Heart left ventricle (tissue), 16 donors: ENCODE data around the gene NOX3. TPM values are rescaled to one million over a fixed set of nuclear protein-coding genes. Genes with fewer than 3 reads are reported as not detected.

Source experiments
- ATAC-seq, 4 donors: fragments of 200-7000 bp; cut with Tn5 transposase; one replicate each; pipeline ENCODE4 v1.9.1; 2020 to 2022; ENCODE audit warnings: moderate library complexity in 4 of 4, mild to moderate bottlenecking in 3 of 4, moderate number of reproducible peaks in 1 of 4
- DNase-seq, 5 donors: peaks; one replicate each; pipeline ENCODE4 v3.0.0-alpha.2; 2020
- H3K27ac ChIP-seq, 12 donors: fragments of 200-600 bp; sonication (generic) in 4 of 12; one replicate each; pipeline versions ENCODE4 v1.5.0 to v1.8.0; 2016 to 2022; ENCODE audit warnings: mild to moderate bottlenecking in 2 of 12
- H3K27me3 ChIP-seq, 9 donors: fragments of 200-600 bp; sonication (generic) in 2 of 9; one replicate each; pipeline versions ENCODE4 v1.5.1 to v1.8.0; 2016 to 2022; ENCODE audit warnings: mild to moderate bottlenecking in 3 of 9
- H3K36me3 ChIP-seq, 9 donors: fragments of 200-600 bp; sonication (generic) in 2 of 9; one replicate each; pipeline versions ENCODE4 v1.5.0 to v1.8.0; 2018 to 2022; ENCODE audit warnings: mild to moderate bottlenecking in 2 of 9
- H3K4me1 ChIP-seq, 12 donors: fragments of 200-600 bp; sonication (generic) in 4 of 12; one replicate each; pipeline versions ENCODE4 v1.5.0 to v1.8.0; 2016 to 2022; ENCODE audit warnings: mild to moderate bottlenecking in 3 of 12
- H3K4me3 ChIP-seq, 12 donors: fragments of 200-600 bp; sonication (generic) in 4 of 12; one replicate each; pipeline versions ENCODE4 v1.5.0 to v1.8.0; 2017 to 2022; ENCODE audit warnings: mild to moderate bottlenecking in 9 of 12, moderate library complexity in 4 of 12
- H3K9me3 ChIP-seq, 12 donors: fragments of 200-600 bp; sonication (generic) in 4 of 12; one replicate each; pipeline versions ENCODE4 v1.5.0 to v1.8.0; 2016 to 2022; ENCODE audit warnings: mild to moderate bottlenecking in 1 of 12
- CTCF ChIP-seq, 12 donors: fragments of 200-600 bp; sonication (generic) in 4 of 12; IDR thresholded peaks; one replicate each; pipeline versions ENCODE4 v1.5.0 to v1.8.0; 2018 to 2022; ENCODE audit warnings: antibody characterized with exemption in 12 of 12, mild to moderate bottlenecking in 5 of 12
- POLR2A ChIP-seq, 2 donors: fragments of 450-650 bp; IDR thresholded peaks; one replicate each; pipeline ENCODE4 v1.6.1; 2017; ENCODE audit warnings: antibody characterized with exemption in 2 of 2, mild to moderate bottlenecking in 2 of 2, moderate library complexity in 2 of 2
- WGBS, 4 donors: extraction: QIAGEN DNeasy Blood & Tissue Kit in 2 of 4; methylation state at CpG; one replicate each; pipeline versions ENCODE4 v1.1.5 to v1.1.7; 2013 to 2018; 5-methylcytosine and 5-hydroxymethylcytosine counted together
- intact Hi-C, 10 donors: fragments of 100-400 bp; cut with DNase I; formaldehyde crosslinking; loops; one replicate each; pipeline versions ENCODE4 v1.11.1 to v1.14.2; 2022
- polyA plus RNA-seq, 2 donors: library from polyadenylated mRNA; stranded (reverse); fragments of 200-250 nt; gene quantifications; one replicate each; pipeline ENCODE4 v1.2.3, GENCODE V29; 2013
- total RNA-seq, 9 donors: library from RNA; depleted of rRNA in 2 of 9; stranded (reverse); fragments of >200 nt in 2 of 9; fragmentation: NEBNext Ultra II Directional in 3 of 9; extraction: Animal tissue kit (Norgen Biotek cat#: 25700) in 3 of 9; gene quantifications; one replicate each; pipeline versions ENCODE4 v1.1.0 to v1.2.4, GENCODE V29; 2016 to 2023
- donor health status: ischemic (EF 13 %, LVEDD 7.1; RV severe dilation, severe dysfunction).
- donor health status: healthy with polysubstance abuse.
- donor health status: DM: no; HTN: yes; CAD: no.
- donor health status: DM: no; HTN: no; CAD: no.
- donor health status: ischemic (EF 25% LVEDD 6.9; RV normal size, moderate dysfunction).
- donor health status: ischemic (EF 25% LVEDD 5.7; RV mildly dilated, moderate dysfunction).
- donor health status: healthy.
- donor health status: DM: yes; HTN: yes; CAD: no.
- donor health status: ischemic (EF 35%, LVEDD 5.7; RV mildly dilated, moderate dysfunction).
- donor health status: nonischemic (EF 11% LVEDD 7.7; RV severe dilation, severe dysfunction).
- donor health status: DM: yes; HTN: yes; CAD: no.
- donor health status: PGD.
- donor health status: ischemic (EF 29% LVEDD 5.4; RV normal size, mild dysfunction).
- donor health status: nonischemic (EF 23%, LVEDD 6.1; RV moderate dilation, normal function).

Gene NOX3
- total and polyA plus RNA-seq, 11 donors, result not detected

- DNase-seq, result no peak
- Histone ChIP-seq H3K36me3 (no peaks in the 10 kb centered on the region), H3K27me3 (no peaks in the 10 kb centered on the region), H3K4me1 (no peaks in the 10 kb centered on the region), H3K9me3 (no peaks in the 10 kb centered on the region), H3K27ac (no peak overlapping the region), H3K4me3 (no peak overlapping the region)
- ATAC-seq, result no peak
- WGBS, 4 donors, result 59 to 75% (median 74%) methylated on average over 3 of the region's 3 CpGs
- TF ChIP-seq CTCF (IDR thresholded peaks at IDR 0.05) (no peak), POLR2A (IDR thresholded peaks at IDR 0.05) (no peak)
- intact Hi-C loops, result no loop called here
Measured at GRCh38 chr6:155398221-155398620, 57.4 kb downstream of the NOX3 start.

- TF ChIP-seq CTCF (IDR thresholded peaks at IDR 0.05) (no peak), POLR2A (IDR thresholded peaks at IDR 0.05) (no peak)
- no peak for ATAC-seq
- no peak for DNase-seq
- Histone ChIP-seq H3K36me3 (no peaks in the 10 kb centered on the region), H3K4me1 (no peaks in the 10 kb centered on the region), H3K4me3 (no peak overlapping the region), H3K9me3 (no peaks in the 10 kb centered on the region), H3K27me3 (no peaks in the 10 kb centered on the region), H3K27ac (no peak overlapping the region)
- 59 to 70% (median 64%) methylated on average over 3 of the region's 3 CpGs for WGBS, 4 donors
- intact Hi-C loops, result no loop called here
Measured at GRCh38 chr6:155397172-155397705, 58.4 kb downstream of the NOX3 start.

- intact Hi-C loops, result loop anchor here in 1 of 10 donors (1.0 kb wide), 1 partner anchor 9 kb away; no protein-coding TSS in a partner anchor
- no peaks in the 10 kb centered on the region for H3K36me3 ChIP-seq
- no peaks in the 10 kb centered on the region for H3K27me3 ChIP-seq
- ATAC-seq (no peak), DNase-seq (no peak)
- H3K4me3 ChIP-seq, result no peak overlapping the region
- no peaks in the 10 kb centered on the region for H3K9me3 ChIP-seq
- WGBS, 4 donors, result 81 to 89% (median 86%) methylated on average over 5 of the region's 5 CpGs
- no peak for TF ChIP-seq CTCF (IDR thresholded peaks at IDR 0.05)
- TF ChIP-seq POLR2A (IDR thresholded peaks at IDR 0.05), result no peak
- no peak overlapping the region for H3K27ac ChIP-seq
- H3K4me1 ChIP-seq, result no peaks in the 10 kb centered on the region
Measured at GRCh38 chr6:155396605-155397004, 59.0 kb downstream of the NOX3 start.

GRCh38 chr6:155395339-155395738 is 60.3 kb downstream of the NOX3 start:
- Histone ChIP-seq H3K27me3 (no peaks in the 10 kb centered on the region), H3K27ac (no peak overlapping the region), H3K4me3 (no peak overlapping the region), H3K36me3 (no peaks in the 10 kb centered on the region), H3K4me1 (no peaks in the 10 kb centered on the region), H3K9me3 (no peaks in the 10 kb centered on the region)
- no peak for TF ChIP-seq POLR2A (IDR thresholded peaks at IDR 0.05)
- no peak for TF ChIP-seq CTCF (IDR thresholded peaks at IDR 0.05)
- DNase-seq (no peak), ATAC-seq (no peak)
- intact Hi-C loops, result no loop called here
- 77 to 92% (median 89%) methylated on average over 1 of the region's 1 CpG for WGBS, 4 donors
